Measurements from ENCODE around the gene DDAH2.

The DDAH2 gene

DNA sequence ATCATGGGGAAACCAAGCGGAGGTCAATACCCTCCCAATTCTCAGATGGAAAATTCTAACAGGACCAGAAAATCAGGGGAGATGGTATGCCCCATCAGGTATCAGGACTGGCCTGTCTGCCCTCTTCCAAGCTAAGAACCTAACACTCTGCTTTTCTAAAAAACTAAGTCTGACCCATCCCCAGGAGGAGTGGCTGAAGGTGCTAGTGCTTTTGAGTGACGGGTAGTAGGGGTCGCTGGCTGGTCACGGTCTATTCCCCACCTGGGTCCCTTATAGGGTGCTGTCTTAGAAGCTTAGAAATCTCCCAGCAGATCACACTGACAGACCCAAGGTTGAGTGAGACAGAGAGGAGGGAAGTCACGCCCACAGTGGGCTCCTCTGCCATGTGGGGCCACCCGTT is 35.6 kb downstream of the DDAH2 start:
- no peak overlapping the region for H3K4me3 ChIP-seq (ENCODE audit: low read depth, low read length)
- TF ChIP-seq, protein P1, sequence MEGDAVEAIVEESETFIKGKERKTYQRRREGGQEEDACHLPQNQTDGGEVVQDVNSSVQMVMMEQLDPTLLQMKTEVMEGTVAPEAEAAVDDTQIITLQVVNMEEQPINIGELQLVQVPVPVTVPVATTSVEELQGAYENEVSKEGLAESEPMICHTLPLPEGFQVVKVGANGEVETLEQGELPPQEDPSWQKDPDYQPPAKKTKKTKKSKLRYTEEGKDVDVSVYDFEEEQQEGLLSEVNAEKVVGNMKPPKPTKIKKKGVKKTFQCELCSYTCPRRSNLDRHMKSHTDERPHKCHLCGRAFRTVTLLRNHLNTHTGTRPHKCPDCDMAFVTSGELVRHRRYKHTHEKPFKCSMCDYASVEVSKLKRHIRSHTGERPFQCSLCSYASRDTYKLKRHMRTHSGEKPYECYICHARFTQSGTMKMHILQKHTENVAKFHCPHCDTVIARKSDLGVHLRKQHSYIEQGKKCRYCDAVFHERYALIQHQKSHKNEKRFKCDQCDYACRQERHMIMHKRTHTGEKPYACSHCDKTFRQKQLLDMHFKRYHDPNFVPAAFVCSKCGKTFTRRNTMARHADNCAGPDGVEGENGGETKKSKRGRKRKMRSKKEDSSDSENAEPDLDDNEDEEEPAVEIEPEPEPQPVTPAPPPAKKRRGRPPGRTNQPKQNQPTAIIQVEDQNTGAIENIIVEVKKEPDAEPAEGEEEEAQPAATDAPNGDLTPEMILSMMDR (IDR thresholded peaks at IDR 0.05; ENCODE audit: insufficient read depth, low read depth, low read length, missing control alignments): no peak
- DNase-seq (ENCODE audit: low read depth): no peak

DNA sequence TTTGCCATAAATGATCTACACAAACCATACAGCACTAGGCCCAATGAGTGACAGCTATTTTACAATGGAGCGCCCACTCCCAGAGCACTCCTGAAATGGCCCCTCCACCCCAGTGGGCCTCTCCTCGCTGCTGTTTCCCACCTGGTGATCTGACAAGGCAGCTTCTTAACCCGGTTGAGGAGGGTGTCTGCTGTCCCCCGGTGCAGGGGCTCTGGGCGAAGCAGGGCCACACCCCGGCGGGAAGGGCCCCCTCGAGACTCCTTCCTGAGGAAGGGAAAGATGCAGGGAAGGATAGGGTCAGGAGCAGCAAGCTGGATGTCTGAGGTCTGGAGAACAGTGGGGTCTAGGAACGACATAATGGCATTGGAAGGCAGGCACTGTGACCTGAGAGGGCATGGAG is 36.2 kb downstream of the DDAH2 start:
- TF ChIP-seq, protein P1 (IDR thresholded peaks at IDR 0.05; ENCODE audit: insufficient read depth, low read depth, low read length, missing control alignments): no peak
- DNase-seq (ENCODE audit: low read depth): no peak
- H3K4me3 ChIP-seq (ENCODE audit: low read depth, low read length): no peak overlapping the region

DNA sequence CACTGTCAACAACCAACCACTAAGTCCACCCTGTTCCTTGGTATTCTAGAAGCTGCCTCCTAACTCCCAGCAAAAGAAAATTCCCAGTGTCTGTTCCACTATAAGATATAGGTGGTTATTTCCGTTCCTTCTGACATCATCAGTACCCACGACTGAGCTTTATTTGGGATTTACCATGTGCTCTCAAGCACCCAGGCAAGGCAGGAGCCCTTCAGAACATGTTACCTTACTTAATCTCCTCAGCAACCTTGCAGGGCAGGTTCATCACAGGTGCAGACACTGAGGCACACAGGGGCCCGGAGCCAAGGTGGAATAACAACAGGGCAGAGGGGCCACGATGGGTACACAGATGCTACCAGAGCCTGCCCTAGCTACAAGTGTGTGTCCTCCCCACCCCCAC is 36.7 kb downstream of the DDAH2 start:
- TF ChIP-seq, protein P1 (IDR thresholded peaks at IDR 0.05; ENCODE audit: insufficient read depth, low read depth, low read length, missing control alignments): no peak
- H3K4me3 ChIP-seq (ENCODE audit: low read depth, low read length): no peak overlapping the region
- DNase-seq (ENCODE audit: low read depth): no peak

DNA sequence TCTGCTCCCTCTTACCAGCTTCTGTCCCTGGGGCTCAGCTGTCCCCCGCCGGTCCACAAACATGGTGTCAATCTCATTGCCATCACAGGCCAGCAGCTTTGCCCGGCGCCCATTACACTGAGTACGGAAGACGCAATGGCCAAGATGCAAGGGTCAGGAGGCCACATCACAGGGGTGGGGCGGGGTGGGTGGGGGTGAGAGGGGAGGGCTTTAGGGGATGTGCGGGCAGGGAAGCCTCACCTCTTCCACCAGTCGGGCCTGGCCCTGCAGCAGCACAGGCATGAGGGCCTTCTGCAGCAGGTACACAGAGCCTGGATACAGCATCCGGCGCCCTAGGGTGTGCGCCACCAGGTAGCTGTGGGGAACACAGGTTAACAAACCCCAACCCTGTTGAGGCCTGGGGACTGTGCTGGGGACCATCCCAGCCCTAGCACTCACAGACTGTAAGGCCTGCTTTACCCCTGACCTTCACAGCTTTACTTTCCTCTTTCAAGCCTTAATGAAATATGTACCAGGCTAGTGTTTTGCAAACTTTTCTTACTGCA is 37.5 kb downstream of the DDAH2 start:
- DNase-seq (ENCODE audit: low read depth): no peak
- no peak overlapping the region for H3K4me3 ChIP-seq (ENCODE audit: low read depth, low read length)
- TF ChIP-seq, protein P1 (IDR thresholded peaks at IDR 0.05; ENCODE audit: insufficient read depth, low read depth, low read length, missing control alignments): no peak

DNA sequence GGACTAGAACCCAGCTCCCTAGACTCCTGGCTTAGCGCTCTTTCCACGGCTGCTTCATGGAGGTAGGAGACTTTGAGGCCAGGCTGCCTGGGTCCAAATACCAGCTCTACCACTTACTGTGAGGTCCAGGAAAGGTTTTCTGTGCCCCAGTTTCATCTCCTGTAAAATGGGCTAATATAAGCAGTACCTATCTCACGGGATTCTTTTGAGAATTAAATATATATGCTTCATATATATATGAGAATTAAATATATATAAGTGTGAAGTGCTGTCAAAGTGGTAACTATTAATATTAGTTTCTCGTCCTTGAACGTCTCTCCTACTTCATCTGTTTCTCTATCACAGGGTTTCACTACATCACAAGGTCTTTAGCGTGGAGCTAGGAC is 38.0 kb downstream of the DDAH2 start:
- H3K4me3 ChIP-seq (ENCODE audit: low read depth, low read length): no peak overlapping the region
- DNase-seq (ENCODE audit: low read depth): no peak
- TF ChIP-seq, protein P1 (IDR thresholded peaks at IDR 0.05; ENCODE audit: insufficient read depth, low read depth, low read length, missing control alignments): no peak

DNA sequence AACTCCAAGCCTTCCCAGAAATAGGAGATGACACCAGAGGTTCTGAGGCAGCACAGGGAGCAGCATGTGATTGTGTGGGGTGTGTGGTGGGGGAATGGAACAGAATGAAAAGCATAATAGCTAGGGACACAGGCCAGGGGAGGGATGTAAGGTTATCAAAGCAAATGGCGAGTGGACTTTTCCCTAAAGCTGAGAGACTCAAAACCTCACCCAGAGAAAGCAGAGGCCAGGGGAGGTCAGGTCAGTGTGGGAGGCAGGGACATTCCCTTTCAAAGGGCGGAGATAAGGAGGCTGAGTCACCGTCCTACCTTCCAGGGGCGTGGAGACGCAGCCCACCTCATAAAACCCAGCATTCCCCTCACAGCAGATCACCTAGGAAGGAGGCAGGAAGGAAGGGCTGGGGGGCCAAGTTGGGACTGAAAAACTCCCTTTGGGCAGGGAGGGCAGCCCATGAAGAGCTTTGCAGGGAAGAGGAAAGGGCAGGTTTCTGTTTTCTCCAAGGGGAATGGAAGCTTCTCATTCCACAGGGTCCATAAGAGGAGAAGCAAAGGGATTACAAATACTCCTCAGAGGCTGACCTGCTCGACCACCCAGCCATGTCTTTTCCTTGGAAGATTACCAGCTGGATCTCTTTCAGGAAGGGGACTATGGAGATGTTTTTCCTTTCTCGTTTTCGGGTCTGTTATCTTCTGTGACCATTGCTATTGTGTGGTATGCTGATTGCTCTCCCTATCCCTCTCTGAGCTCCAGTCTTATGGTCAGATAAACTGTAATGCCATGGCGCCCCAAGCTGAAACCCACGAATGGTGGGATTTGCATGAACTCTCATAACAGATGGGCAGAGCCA is 38.6 kb downstream of the DDAH2 start:
- TF ChIP-seq, protein P1 (IDR thresholded peaks at IDR 0.05; ENCODE audit: insufficient read depth, low read depth, low read length, missing control alignments): no peak
- no peak for DNase-seq (ENCODE audit: low read depth)
- H3K4me3 ChIP-seq (ENCODE audit: low read depth, low read length): no peak overlapping the region
